DND-41 (cell line): ENCODE measurements around the gene RUBCNL.

Experiments used
- ATAC-seq: fragments of 200-7000 bp; cut with Tn5 transposase; 3 replicates; pipeline ENCODE4 v1.9.1; 2021; ENCODE audit warnings: low read depth; ENCODE audit not compliant: insufficient read depth
- DNase-seq: peaks from one replicate; pipeline ENCODE4 v3.0.0-alpha.2; 2020
- H2AFZ ChIP-seq: 2 replicates; pipeline ENCODE4 v1.6.0; 2012; ENCODE audit warnings: low read depth, low read length
- H3K27ac ChIP-seq: 2 replicates; pipeline ENCODE4 v1.5.1; 2012; ENCODE audit warnings: low read length, inconsistent platforms
- H3K27me3 ChIP-seq: fragments of 200-600 bp; sonication (generic); 2 replicates; pipeline ENCODE4 v1.6.0; 2012; ENCODE audit warnings: low read length, mild to moderate bottlenecking, inconsistent platforms; ENCODE audit not compliant: insufficient read depth, poor library complexity
- H3K36me3 ChIP-seq: 2 replicates; pipeline ENCODE4 v1.5.1; 2012; ENCODE audit warnings: low read length, inconsistent platforms; ENCODE audit not compliant: insufficient read depth
- H3K4me1 ChIP-seq: 2 replicates; pipeline ENCODE4 v1.5.1; 2012; ENCODE audit warnings: mild to moderate bottlenecking, low read length; ENCODE audit not compliant: insufficient read depth
- H3K4me2 ChIP-seq: 2 replicates; pipeline ENCODE4 v1.6.0; 2012; ENCODE audit warnings: mild to moderate bottlenecking, moderate library complexity, low read length, inconsistent platforms; ENCODE audit not compliant: insufficient read depth
- H3K4me3 ChIP-seq, 2 experiments: fragments of 200-600 bp in 1 of 2; shearing (Covaris generic) in 1 of 2; 2 replicates each; pipeline ENCODE4 v1.5.1; 2012 to 2016; ENCODE audit warnings: inconsistent platforms in 2 of 2, low read length in 2 of 2, mild to moderate bottlenecking in 2 of 2, low read depth in 1 of 2, moderate library complexity in 1 of 2
- H3K79me2 ChIP-seq: 2 replicates; pipeline ENCODE4 v1.6.0; 2012; ENCODE audit warnings: low read length, inconsistent platforms; ENCODE audit not compliant: insufficient read depth
- H3K9ac ChIP-seq: 2 replicates; pipeline ENCODE4 v1.6.0; 2012; ENCODE audit warnings: low read depth, mild to moderate bottlenecking, inconsistent platforms, low read length, moderate library complexity
- H3K9me3 ChIP-seq: 2 replicates; pipeline ENCODE4 v1.5.1; 2012; ENCODE audit warnings: low read length, moderate library complexity, mild to moderate bottlenecking, inconsistent platforms; ENCODE audit not compliant: insufficient read depth, severe bottlenecking
- H4K20me1 ChIP-seq: 2 replicates; pipeline ENCODE4 v1.6.0; 2012; ENCODE audit warnings: low read length; ENCODE audit not compliant: insufficient read depth
- CTCF ChIP-seq: IDR thresholded peaks from 2 replicates; pipeline ENCODE4 v1.5.1; 2012; ENCODE audit warnings: borderline replicate concordance, low read length, moderate library complexity, mild to moderate bottlenecking; ENCODE audit not compliant: poor library complexity, severe bottlenecking; ENCODE audit errors: extremely low read depth
- EZH2 ChIP-seq: IDR thresholded peaks from 3 replicates; pipeline ENCODE4 v1.6.1; 2012; ENCODE audit warnings: borderline replicate concordance, low read depth, mild to moderate bottlenecking, moderate library complexity, low read length, inconsistent platforms; ENCODE audit not compliant: severe bottlenecking

Gene RUBCNL

DNA sequence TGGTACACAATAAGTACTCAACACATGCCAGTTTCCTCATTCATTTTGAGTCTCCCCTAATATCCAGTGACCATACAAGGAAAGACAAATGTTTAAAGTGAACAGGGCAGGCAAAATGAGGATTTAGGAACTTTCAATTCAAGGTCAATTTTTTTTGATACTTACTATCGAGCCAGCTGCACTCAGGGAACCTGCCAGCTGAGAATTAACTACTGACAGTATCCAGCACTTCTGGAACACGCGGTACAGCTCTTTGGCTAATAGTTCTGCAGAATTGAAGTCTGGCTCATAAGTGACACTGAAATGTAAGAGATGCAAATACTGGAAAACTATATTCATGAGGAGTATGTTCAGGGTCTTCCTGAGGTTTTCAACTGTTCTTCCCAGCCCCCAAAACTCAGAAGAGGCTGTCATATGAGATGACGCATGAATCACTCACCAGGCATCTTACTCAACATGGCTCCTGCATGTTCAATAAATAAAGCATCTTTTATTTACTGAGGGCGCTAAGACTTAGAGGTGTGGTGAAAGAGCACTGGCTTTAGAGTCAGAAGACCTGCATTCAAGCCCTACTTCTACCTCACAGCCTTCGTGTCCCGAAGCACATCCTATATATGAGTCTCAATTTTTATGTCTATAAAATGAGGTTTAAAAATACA lies 25.6 kb downstream of the RUBCNL start:
- Histone ChIP-seq H4K20me1 (no peaks in the 10 kb centered on the region), H3K27me3 (no peaks in the 10 kb centered on the region), H3K36me3 (peaks cover 31% of the 10 kb centered on the region), H3K4me2 (no peak overlapping the region), H3K4me1 (no peaks in the 10 kb centered on the region), H3K79me2 (no peaks in the 10 kb centered on the region), H3K27ac (no peak overlapping the region), H3K9me3 (no peaks in the 10 kb centered on the region), H2AFZ (no peak overlapping the region), H3K4me3 (no peak overlapping the region), H3K9ac (no peak overlapping the region)
- ATAC-seq (no peak), DNase-seq (no peak)
- TF ChIP-seq CTCF (no peak), EZH2 (no peak)

DNA sequence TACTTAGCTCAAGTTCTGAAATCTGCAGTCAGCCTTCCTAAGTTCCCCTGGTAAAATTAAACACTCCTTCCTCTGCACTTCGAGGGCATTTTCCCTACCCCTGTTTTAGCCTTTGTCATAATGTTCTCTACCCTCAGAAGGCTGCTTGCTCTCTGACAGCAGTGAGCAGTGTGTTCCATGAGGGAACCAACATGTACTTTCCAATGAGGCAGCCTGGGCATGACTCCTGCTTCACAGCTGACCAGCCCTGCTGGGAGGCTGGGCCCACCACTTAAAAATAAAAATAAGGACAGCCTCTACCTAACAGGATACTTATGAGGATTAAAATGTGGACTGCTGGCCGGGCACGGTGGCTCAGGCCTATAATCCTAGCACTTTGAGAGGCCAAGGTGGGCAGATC lies 26.4 kb downstream of the RUBCNL start:
- no peaks in the 10 kb centered on the region for H3K79me2 ChIP-seq
- H2AFZ ChIP-seq: no peak overlapping the region
- H3K9ac ChIP-seq: no peak overlapping the region
- DNase-seq (no peak), ATAC-seq (no peak)
- H3K4me3 ChIP-seq: no peak overlapping the region
- H3K27ac ChIP-seq: no peak overlapping the region
- H3K9me3 ChIP-seq: no peaks in the 10 kb centered on the region
- no peak overlapping the region for H3K4me2 ChIP-seq
- H4K20me1 ChIP-seq: no peaks in the 10 kb centered on the region
- H3K4me1 ChIP-seq: no peaks in the 10 kb centered on the region
- TF ChIP-seq EZH2 (no peak), CTCF (no peak)
- H3K36me3 ChIP-seq: peaks cover 25% of the 10 kb centered on the region
- no peaks in the 10 kb centered on the region for H3K27me3 ChIP-seq

GRCh38 chr13:46359714-46360113 lies 27.3 kb downstream of the RUBCNL start:
- H3K36me3 ChIP-seq: peaks cover 22% of the 10 kb centered on the region
- no peak overlapping the region for H3K9ac ChIP-seq
- H4K20me1 ChIP-seq: no peaks in the 10 kb centered on the region
- no peak overlapping the region for H3K4me2 ChIP-seq
- no peak overlapping the region for H3K4me3 ChIP-seq
- H3K4me1 ChIP-seq: no peaks in the 10 kb centered on the region
- H3K27me3 ChIP-seq: no peaks in the 10 kb centered on the region
- TF ChIP-seq EZH2 (no peak), CTCF (no peak)
- no peak for DNase-seq
- no peak overlapping the region for H3K27ac ChIP-seq
- ATAC-seq: no peak
- no peaks in the 10 kb centered on the region for H3K79me2 ChIP-seq
- H2AFZ ChIP-seq: no peak overlapping the region
- no peaks in the 10 kb centered on the region for H3K9me3 ChIP-seq
